CD4-positive, alpha-beta T cell treated with Interleukin-15 for 1 hour (primary cell): ENCODE data around the gene CYS1.
"Not testable (repeated sequence)": the region's sequence is repeated elsewhere in the genome, so short reads cannot be mapped to it uniquely, and the experiment has no call there.

Experiments used
- DNase-seq: peaks from one replicate; pipeline ENCODE4 v3.0.0-alpha.2; 2020

The CYS1 gene

GRCh38 chr2:10045561-10046355, 34.5 kb downstream of the CYS1 start:
- DNase-seq, result no peak

GRCh38 chr2:10043906-10044601, 36.2 kb downstream of the CYS1 start:
- peak; percentile 95 for DNase-seq

- DNase-seq, result peak; percentile 90
Observed at GRCh38 chr2:10043256-10043905, 36.8 kb downstream of the CYS1 start, which contains the start of gene KLF11. KLF11 (plus strand) TSS chr2:10043550; CDS start chr2:10043717, 167 bp downstream.

GRCh38 chr2:10042301-10043161, 37.7 kb downstream of the CYS1 start:
- peak; percentile 67 for DNase-seq

- DNase-seq, result no peak
Observed at GRCh38 chr2:10041711-10042110, 38.5 kb downstream of the CYS1 start.

GRCh38 chr2:10039658-10040410, 40.4 kb downstream of the CYS1 start:
- no peak for DNase-seq

GRCh38 chr2:10038716-10039115, 41.5 kb downstream of the CYS1 start:
- DNase-seq, result no peak

GRCh38 chr2:10038123-10038522, 42.1 kb downstream of the CYS1 start:
- no peak for DNase-seq

- peak; percentile 82 for DNase-seq
Observed at GRCh38 chr2:10036095-10036884, 43.9 kb downstream of the CYS1 start.

- DNase-seq, result no peak
Observed at GRCh38 chr2:10035633-10036032, 44.6 kb downstream of the CYS1 start.

- DNase-seq, result peak; percentile 42
Observed at GRCh38 chr2:10035053-10035422, 45.2 kb downstream of the CYS1 start.

GRCh38 chr2:10034333-10035052, 45.7 kb downstream of the CYS1 start:
- no peak for DNase-seq

GRCh38 chr2:10033251-10034006, 46.8 kb downstream of the CYS1 start:
- no peak for DNase-seq

GRCh38 chr2:10032746-10033105, 47.5 kb downstream of the CYS1 start:
- no peak for DNase-seq

- no peak for DNase-seq
Observed at GRCh38 chr2:10031886-10032745, 48.1 kb downstream of the CYS1 start.

- DNase-seq, result not testable (repeated sequence)
Observed at GRCh38 chr2:10030798-10031197, 49.4 kb downstream of the CYS1 start.

GRCh38 chr2:10030311-10030736, 49.9 kb downstream of the CYS1 start:
- DNase-seq, result no peak

GRCh38 chr2:10029875-10030223, 50.4 kb downstream of the CYS1 start:
- DNase-seq, result no peak
